Stimulated activated CD4-positive, alpha-beta T cell treated with anti-CD3 and anti-CD28 coated beads, Interleukin-12 subunit alpha, Interleukin-12 subunit beta, amount 100 ng/mL, for 24 hours (primary cell): Measurements from ENCODE around the gene SGK1.
"Not testable (repeated sequence)": the region's sequence is repeated elsewhere in the genome, so short reads cannot be mapped to it uniquely, and the experiment has no call there.

Experiments
- DNase-seq, 2 experiments: peaks; one replicate each; pipeline ENCODE4 v3.0.0-alpha.2; 2020; ENCODE audit warnings: low read depth in 2 of 2

The SGK1 gene

GRCh38 chr6:134304381-134304780 lies 13.5 kb downstream of the SGK1 start:
- not testable (repeated sequence) for DNase-seq

GRCh38 chr6:134303891-134304290 lies 14.0 kb downstream of the SGK1 start:
- DNase-seq, result no peak

GRCh38 chr6:134299236-134299635 lies 18.7 kb downstream of the SGK1 start:
- DNase-seq, result no peak

GRCh38 chr6:134296762-134297161 lies 21.1 kb downstream of the SGK1 start:
- no peak for DNase-seq

- no peak for DNase-seq
Measured at GRCh38 chr6:134295953-134296553, 21.9 kb downstream of the SGK1 start.

GRCh38 chr6:134293659-134294161 lies 24.2 kb downstream of the SGK1 start:
- DNase-seq, result no peak

GRCh38 chr6:134291156-134291555 lies 26.8 kb downstream of the SGK1 start:
- DNase-seq, result no peak

GRCh38 chr6:134289204-134289575 lies 28.7 kb downstream of the SGK1 start:
- no peak for DNase-seq

GRCh38 chr6:134288538-134289203 lies 29.2 kb downstream of the SGK1 start:
- DNase-seq, result no peak

GRCh38 chr6:134287859-134288537 lies 29.9 kb downstream of the SGK1 start:
- DNase-seq, result no peak

GRCh38 chr6:134282816-134283215 lies 35.1 kb downstream of the SGK1 start:
- DNase-seq, result no peak

- no peak for DNase-seq
Measured at GRCh38 chr6:134281388-134281787, 36.5 kb downstream of the SGK1 start.

GRCh38 chr6:134278000-134278399 lies 39.9 kb downstream of the SGK1 start:
- no peak for DNase-seq

GRCh38 chr6:134276891-134277377 lies 41.0 kb downstream of the SGK1 start:
- not testable (repeated sequence) for DNase-seq

GRCh38 chr6:134272374-134272773 lies 45.5 kb downstream of the SGK1 start:
- DNase-seq, result no peak

GRCh38 chr6:134267917-134268361 lies 50.0 kb downstream of the SGK1 start:
- no peak for DNase-seq

GRCh38 chr6:134266776-134267175 lies 51.1 kb downstream of the SGK1 start:
- DNase-seq, result no peak

- DNase-seq, result no peak
Measured at GRCh38 chr6:134261766-134262165, 56.1 kb downstream of the SGK1 start.

GRCh38 chr6:134258849-134259306 lies 59.0 kb downstream of the SGK1 start:
- no peak for DNase-seq

- no peak for DNase-seq
Measured at GRCh38 chr6:134257516-134257915, 60.4 kb downstream of the SGK1 start.

- DNase-seq, result no peak
Measured at GRCh38 chr6:134256862-134257261, 61.0 kb downstream of the SGK1 start.

- not testable (repeated sequence) for DNase-seq
Measured at GRCh38 chr6:134255280-134255679, 62.6 kb downstream of the SGK1 start.

- DNase-seq, result no peak
Measured at GRCh38 chr6:134254118-134254517, 63.8 kb downstream of the SGK1 start.
